ENCODE results near the gene PRKCH.

The PRKCH gene

GRCh38 chr14:61430066-61430757, 108.8 kb downstream of the PRKCH start:
- DNase-seq (ENCODE audit: low spot score) = no peak

GRCh38 chr14:61433169-61433568, 111.8 kb downstream of the PRKCH start:
- no peak for DNase-seq (ENCODE audit: low spot score)

- DNase-seq (ENCODE audit: low spot score) = no peak
These were observed 112.4 kb downstream of the PRKCH start for GRCh38 chr14:61433828-61434227.

GRCh38 chr14:61434311-61434710, 112.9 kb downstream of the PRKCH start:
- DNase-seq (ENCODE audit: low spot score) = no peak

- no peak for DNase-seq (ENCODE audit: low spot score)
These were observed 114.4 kb downstream of the PRKCH start for GRCh38 chr14:61435563-61436337.

GRCh38 chr14:61437381-61437780, 116.0 kb downstream of the PRKCH start:
- no peak for DNase-seq (ENCODE audit: low spot score)

GRCh38 chr14:61438036-61438435, 116.7 kb downstream of the PRKCH start:
- no peak for DNase-seq (ENCODE audit: low spot score)

GRCh38 chr14:61438497-61438859, 117.1 kb downstream of the PRKCH start:
- DNase-seq (ENCODE audit: low spot score) = no peak

- no peak for DNase-seq (ENCODE audit: low spot score)
These were observed 117.7 kb downstream of the PRKCH start for GRCh38 chr14:61438860-61439765.

- no peak for DNase-seq (ENCODE audit: low spot score)
These were observed 118.5 kb downstream of the PRKCH start for GRCh38 chr14:61439779-61440418.

GRCh38 chr14:61443481-61443880, 122.1 kb downstream of the PRKCH start:
- DNase-seq (ENCODE audit: low spot score) = no peak

- no peak for DNase-seq (ENCODE audit: low spot score)
These were observed 122.9 kb downstream of the PRKCH start for GRCh38 chr14:61444215-61444768.

- no peak for DNase-seq (ENCODE audit: low spot score)
These were observed 130.1 kb downstream of the PRKCH start for GRCh38 chr14:61451491-61451890.

- no peak for DNase-seq (ENCODE audit: low spot score)
These were observed 130.6 kb downstream of the PRKCH start for GRCh38 chr14:61451891-61452400.

- no peak for DNase-seq (ENCODE audit: low spot score)
These were observed 131.1 kb downstream of the PRKCH start for GRCh38 chr14:61452452-61452851.

- DNase-seq (ENCODE audit: low spot score) = no peak
These were observed 131.9 kb downstream of the PRKCH start for GRCh38 chr14:61453103-61453767.

GRCh38 chr14:61454545-61454944, 133.2 kb downstream of the PRKCH start:
- no peak for DNase-seq (ENCODE audit: low spot score)

- DNase-seq (ENCODE audit: low spot score) = no peak
These were observed 134.0 kb downstream of the PRKCH start for GRCh38 chr14:61455351-61455750.

GRCh38 chr14:61456720-61457119, 135.3 kb downstream of the PRKCH start:
- DNase-seq (ENCODE audit: low spot score) = peak; percentile 76

GRCh38 chr14:61458766-61459165, 137.4 kb downstream of the PRKCH start:
- no peak for DNase-seq (ENCODE audit: low spot score)

- DNase-seq (ENCODE audit: low spot score) = no peak
These were observed 137.8 kb downstream of the PRKCH start for GRCh38 chr14:61459229-61459628.
